ENCODE measurements around the gene C1RL.

Gene C1RL

GRCh38 chr12:7068994-7069346 is 40.0 kb downstream of the C1RL start:
- no peak for TF ChIP-seq CTCF (IDR thresholded peaks at IDR 0.05; ENCODE audit: low read depth, low read length, missing control alignments)
- no peak for DNase-seq (ENCODE audit: extremely low read depth, low read depth)

GRCh38 chr12:7068240-7068993 is 40.6 kb downstream of the C1RL start:
- no peak for TF ChIP-seq CTCF (IDR thresholded peaks at IDR 0.05; ENCODE audit: low read depth, low read length, missing control alignments)
- H3K4me3 ChIP-seq (replicated peaks; ENCODE audit: low read depth, low read length) = no peak overlapping the region
- DNase-seq (ENCODE audit: extremely low read depth, low read depth) = no peak

More at GRCh38 chr12:7068994-7069346, 40.0 kb downstream of the C1RL start:
- no peak overlapping the region for H3K4me3 ChIP-seq (replicated peaks; ENCODE audit: low read depth, low read length)

- no peak overlapping the region for H3K4me3 ChIP-seq (replicated peaks; ENCODE audit: low read depth, low read length)
- no peak for TF ChIP-seq CTCF (IDR thresholded peaks at IDR 0.05; ENCODE audit: low read depth, low read length, missing control alignments)
- DNase-seq (ENCODE audit: extremely low read depth, low read depth) = no peak
Observed at GRCh38 chr12:7067096-7067495, 41.9 kb downstream of the C1RL start.

GRCh38 chr12:7066596-7066995 is 42.4 kb downstream of the C1RL start:
- TF ChIP-seq CTCF (IDR thresholded peaks at IDR 0.05; ENCODE audit: low read depth, low read length, missing control alignments) = no peak
- no peak for DNase-seq (ENCODE audit: extremely low read depth, low read depth)

GRCh38 chr12:7065073-7065623 is 43.9 kb downstream of the C1RL start:
- no peak for TF ChIP-seq CTCF (IDR thresholded peaks at IDR 0.05; ENCODE audit: low read depth, low read length, missing control alignments)
- DNase-seq (ENCODE audit: extremely low read depth, low read depth) = no peak
- H3K4me3 ChIP-seq (replicated peaks; ENCODE audit: low read depth, low read length) = no peak overlapping the region

More at GRCh38 chr12:7066596-7066995, 42.4 kb downstream of the C1RL start:
- H3K4me3 ChIP-seq (replicated peaks; ENCODE audit: low read depth, low read length) = no peak overlapping the region

- no peak for TF ChIP-seq CTCF (IDR thresholded peaks at IDR 0.05; ENCODE audit: low read depth, low read length, missing control alignments)
- H3K4me3 ChIP-seq (replicated peaks; ENCODE audit: low read depth, low read length) = no peak overlapping the region
- no peak for DNase-seq (ENCODE audit: extremely low read depth, low read depth)
Observed at GRCh38 chr12:7064516-7064915, 44.5 kb downstream of the C1RL start.
